Panc1 (cell line): ENCODE data around the gene ECM1. TPM values are rescaled to one million over a fixed set of nuclear protein-coding genes. Genes with fewer than 3 reads are reported as not detected.

ENCODE experiments used
- ATAC-seq: fragments of 200-7000 bp; cut with Tn5 transposase; 2 replicates; pipeline ENCODE4 v1.9.1; 2020; ENCODE audit warnings: mild to moderate bottlenecking, moderate library complexity
- BruUV-seq: library from RNA; stranded (reverse); fragments of 400-500 nt; replicated peaks from 2 replicates; lab custom pipeline; 2021; lab: Mats Ljungman, UMichigan
- CTCF ChIA-PET: fragments of 300-600 bp; sonication (Branson Sonifier 250); formaldehyde crosslinking; loops from one replicate; lab custom pipeline; 2022; ENCODE audit warnings: antibody characterized with exemption; lab: Charles Lee
- POLR2A ChIA-PET: fragments of 300-600 bp; sonication (Branson Sonifier 250); formaldehyde crosslinking; loops from one replicate; lab custom pipeline; 2022; ENCODE audit warnings: antibody characterized with exemption; lab: Charles Lee
- DNase-seq: peaks from one replicate; pipeline ENCODE4 v3.0.0-alpha.2; 2010; ENCODE audit warnings: low read depth, low spot score
- H3K27ac ChIP-seq: 2 replicates; pipeline ENCODE4 v1.5.1; 2011; ENCODE audit warnings: mild to moderate bottlenecking, low read length, inconsistent platforms
- H3K27me3 ChIP-seq: fragments of 200-500 bp; sonication (Bioruptor generic); 2 replicates; pipeline ENCODE4 v1.6.0; 2014; ENCODE audit warnings: low read length, inconsistent platforms; ENCODE audit not compliant: control insufficient read depth, insufficient read depth
- H3K36me3 ChIP-seq: fragments of 200-500 bp; sonication (Bioruptor generic); 2 replicates; pipeline ENCODE4 v1.5.1; 2014; ENCODE audit warnings: inconsistent platforms, mild to moderate bottlenecking, low read length, moderate library complexity; ENCODE audit not compliant: control insufficient read depth, insufficient read depth
- H3K4me1 ChIP-seq: 2 replicates; pipeline ENCODE4 v1.5.1; 2011; ENCODE audit warnings: inconsistent platforms, mild to moderate bottlenecking, low read length, moderate library complexity; ENCODE audit not compliant: control insufficient read depth, insufficient read depth
- H3K4me3 ChIP-seq, 2 experiments: 2 replicates each; pipeline ENCODE4 v1.5.1; 2011 to 2012; ENCODE audit warnings: low read depth in 2 of 2, low read length in 2 of 2, mild to moderate bottlenecking in 2 of 2, inconsistent platforms in 1 of 2, moderate library complexity in 1 of 2
- H3K9me3 ChIP-seq: fragments of 200-500 bp; sonication (Bioruptor generic); 2 replicates; pipeline ENCODE4 v1.5.1; 2014; ENCODE audit warnings: low read depth, mild to moderate bottlenecking, inconsistent platforms, low read length, moderate library complexity; ENCODE audit not compliant: control insufficient read depth, insufficient read depth
- CTCF ChIP-seq: fragments of 450-650 bp; IDR thresholded peaks from 2 replicates; pipeline ENCODE4 v1.5.1; 2017; ENCODE audit warnings: mild to moderate bottlenecking
- POLR2AphosphoS5 ChIP-seq: IDR thresholded peaks from 2 replicates; pipeline ENCODE4 v1.6.1; 2012; ENCODE audit warnings: mild to moderate bottlenecking, low read depth, low read length, moderate library complexity
- REST ChIP-seq, 2 experiments: IDR thresholded peaks; 2 replicates each; pipeline ENCODE4 v1.6.1; 2011 to 2012; ENCODE audit warnings: low read depth in 2 of 2, control low read depth in 1 of 2, low read length in 1 of 2, mild to moderate bottlenecking in 1 of 2, moderate library complexity in 1 of 2; ENCODE audit not compliant: insufficient read depth in 1 of 2
- SIN3A ChIP-seq: IDR thresholded peaks from 2 replicates; pipeline ENCODE4 v1.6.1; 2012; ENCODE audit warnings: low read depth, mild to moderate bottlenecking, low read length, moderate library complexity, borderline replicate concordance; ENCODE audit not compliant: insufficient read depth
- TCF7L2 ChIP-seq: IDR thresholded peaks from 2 replicates; pipeline ENCODE4 v1.6.1; 2011; ENCODE audit warnings: mild to moderate bottlenecking, low read depth, low read length, inconsistent platforms
- in situ Hi-C: cut with HindIII; loops from 2 replicates; pipeline ENCODE4 v1.10.0; 2016; ENCODE audit warnings: low sequenced_read_pairs, low pct_unique_long_range_greater_than_20kb
- intact Hi-C: fragments of 100-400 bp; cut with micrococcal nuclease; formaldehyde crosslinking; loops from one replicate; pipeline ENCODE4 v1.10.0; 2022; ENCODE audit not compliant: unreplicated experiment
- total RNA-seq: library from RNA; stranded (reverse); gene quantifications from one replicate; pipeline ENCODE4 v1.2.1, GENCODE V29; 2021; ENCODE audit not compliant: unreplicated experiment

The ECM1 gene
- total RNA-seq, 1 experiment from 2014 or later, result 2.2 TPM

GRCh38 chr1:150508982-150509381 lies 1.1 kb downstream of the ECM1 start:
- DNase-seq (no peak), ATAC-seq (peak; percentile 22; the same call in 1 of the 2 replicates)
- H3K36me3 ChIP-seq, result peaks cover 2% of the 10 kb centered on the region; the same call in 1 of the 2 replicates
- H3K4me1 ChIP-seq, result no peaks in the 10 kb centered on the region
- ChIA-PET CTCF (no interaction called here), POLR2A (no interaction called here)
- TF ChIP-seq TCF7L2 (no peak), POLR2AphosphoS5 (no peak), CTCF (no peak), REST (IDR thresholded peaks at IDR 0.05; ENCODE audit: insufficient read depth in 1 of 2, low read depth in 2 of 2, low read length in 1 of 2) (no peak), SIN3A (no peak)
- H3K27me3 ChIP-seq, result no peaks in the 10 kb centered on the region
- in situ Hi-C loops, result no loop called here
- no peak overlapping the region for H3K4me3 ChIP-seq
- no TSS peak for BruUV-seq
- intact Hi-C loops, result no loop called here
- no peaks in the 10 kb centered on the region for H3K9me3 ChIP-seq
- no peak overlapping the region for H3K27ac ChIP-seq

- no peak for TF ChIP-seq POLR2AphosphoS5
- no peak for TF ChIP-seq TCF7L2
- no peak for TF ChIP-seq SIN3A
- TF ChIP-seq CTCF, result no peak
- TF ChIP-seq REST (IDR thresholded peaks at IDR 0.05; ENCODE audit: insufficient read depth in 1 of 2, low read depth in 2 of 2, low read length in 1 of 2), result no peak
- BruUV-seq, result no TSS peak
- ATAC-seq (no peak), DNase-seq (no peak)
- Histone ChIP-seq H3K9me3 (no peaks in the 10 kb centered on the region), H3K4me1 (no peaks in the 10 kb centered on the region), H3K27me3 (no peaks in the 10 kb centered on the region), H3K27ac (no peak overlapping the region), H3K36me3 (no peaks in the 10 kb centered on the region), H3K4me3 (no peak overlapping the region)
- POLR2A ChIA-PET, result interaction anchor here (0.6 kb wide), 1 partner anchor 262 kb away, joined by 3 read pairs; no protein-coding TSS in a partner anchor
- intact Hi-C loops (no loop called here), in situ Hi-C loops (no loop called here)
- CTCF ChIA-PET, result no interaction called here
Observed at GRCh38 chr1:150511551-150511950, 3.6 kb downstream of the ECM1 start.
